ENCODE results near the gene SLC9A9. TPM values are rescaled to one million over a fixed set of nuclear protein-coding genes. Genes with fewer than 3 reads are reported as not detected.

Gene SLC9A9
- total RNA-seq, 1 experiment from 2014 or later = 2.2 TPM

GRCh38 chr3:143295201-143296080, 552.8 kb downstream of the SLC9A9 start:
- H3K4me1 ChIP-seq (ENCODE audit: low read length) = peaks cover 98% of the 10 kb centered on the region
- no peaks in the 10 kb centered on the region for H3K9me3 ChIP-seq (ENCODE audit: low read length)
- H3K36me3 ChIP-seq (ENCODE audit: insufficient read depth, low read length) = no peaks in the 10 kb centered on the region
- peak overlapping the region; percentile 75 for H3K4me2 ChIP-seq (ENCODE audit: low read depth, low read length, poor library complexity, severe bottlenecking)
- H3K9ac ChIP-seq (ENCODE audit: low read length) = peak overlapping the region; percentile 52
- H2AFZ ChIP-seq (ENCODE audit: low read length) = no peak overlapping the region
- no peaks in the 10 kb centered on the region for H3K9me2 ChIP-seq (replicated peaks; ENCODE audit: insufficient read depth, low read length)
- no peaks in the 10 kb centered on the region for H3K79me2 ChIP-seq (ENCODE audit: low read length)
- no peaks in the 10 kb centered on the region for H3K27me3 ChIP-seq (ENCODE audit: low read length)
- H3K27ac ChIP-seq (ENCODE audit: low read length) = peak overlapping the region; percentile 98
- no peaks in the 10 kb centered on the region for H4K20me1 ChIP-seq (ENCODE audit: insufficient read depth, low read depth, low read length)
- H3K4me3 ChIP-seq (ENCODE audit: low read length) = peak overlapping the region; percentile 50; the same call in 1 of the 2 replicates
- DNase-seq = peak; percentile 79

GRCh38 chr3:143294188-143294587, 554.1 kb downstream of the SLC9A9 start:
- Histone ChIP-seq H3K4me2 (ENCODE audit: low read depth, low read length, poor library complexity, severe bottlenecking) (peak overlapping the region; percentile 75), H3K27ac (ENCODE audit: low read length) (peak overlapping the region; percentile 98), H3K9me3 (ENCODE audit: low read length) (no peaks in the 10 kb centered on the region), H2AFZ (ENCODE audit: low read length) (peak overlapping the region; percentile 57; the same call in 1 of the 2 replicates), H3K9ac (ENCODE audit: low read length) (peak overlapping the region; percentile 52), H3K79me2 (ENCODE audit: low read length) (no peaks in the 10 kb centered on the region), H3K36me3 (ENCODE audit: insufficient read depth, low read length) (no peaks in the 10 kb centered on the region), H3K4me1 (ENCODE audit: low read length) (peaks cover 85% of the 10 kb centered on the region), H3K27me3 (ENCODE audit: low read length) (no peaks in the 10 kb centered on the region), H4K20me1 (ENCODE audit: insufficient read depth, low read depth, low read length) (no peaks in the 10 kb centered on the region), H3K4me3 (ENCODE audit: low read length) (peak overlapping the region; percentile 50), H3K9me2 (replicated peaks; ENCODE audit: insufficient read depth, low read length) (no peaks in the 10 kb centered on the region)
- DNase-seq = peak; percentile 93

GRCh38 chr3:143291836-143292447, 556.3 kb downstream of the SLC9A9 start:
- Histone ChIP-seq H3K27me3 (ENCODE audit: low read length) (no peaks in the 10 kb centered on the region), H3K4me3 (ENCODE audit: low read length) (no peak overlapping the region), H4K20me1 (ENCODE audit: insufficient read depth, low read depth, low read length) (no peaks in the 10 kb centered on the region), H3K4me1 (ENCODE audit: low read length) (peaks cover 70% of the 10 kb centered on the region), H2AFZ (ENCODE audit: low read length) (no peak overlapping the region), H3K4me2 (ENCODE audit: low read depth, low read length, poor library complexity, severe bottlenecking) (peak overlapping the region; percentile 75), H3K79me2 (ENCODE audit: low read length) (no peaks in the 10 kb centered on the region), H3K9ac (ENCODE audit: low read length) (peak overlapping the region; percentile 7; the same call in 1 of the 2 replicates), H3K9me2 (replicated peaks; ENCODE audit: insufficient read depth, low read length) (no peaks in the 10 kb centered on the region), H3K9me3 (ENCODE audit: low read length) (no peaks in the 10 kb centered on the region), H3K36me3 (ENCODE audit: insufficient read depth, low read length) (no peaks in the 10 kb centered on the region), H3K27ac (ENCODE audit: low read length) (no peak overlapping the region)
- no peak for DNase-seq

- Histone ChIP-seq H3K27me3 (ENCODE audit: low read length) (no peaks in the 10 kb centered on the region), H3K4me2 (ENCODE audit: low read depth, low read length, poor library complexity, severe bottlenecking) (no peak overlapping the region), H4K20me1 (ENCODE audit: insufficient read depth, low read depth, low read length) (no peaks in the 10 kb centered on the region), H2AFZ (ENCODE audit: low read length) (no peak overlapping the region), H3K79me2 (ENCODE audit: low read length) (no peaks in the 10 kb centered on the region), H3K4me1 (ENCODE audit: low read length) (peaks cover 50% of the 10 kb centered on the region), H3K9ac (ENCODE audit: low read length) (no peak overlapping the region), H3K36me3 (ENCODE audit: insufficient read depth, low read length) (no peaks in the 10 kb centered on the region), H3K4me3 (ENCODE audit: low read length) (no peak overlapping the region), H3K9me2 (replicated peaks; ENCODE audit: insufficient read depth, low read length) (no peaks in the 10 kb centered on the region), H3K27ac (ENCODE audit: low read length) (no peak overlapping the region), H3K9me3 (ENCODE audit: low read length) (no peaks in the 10 kb centered on the region)
- DNase-seq = no peak
These were observed 559.3 kb downstream of the SLC9A9 start for GRCh38 chr3:143288944-143289343.

- Histone ChIP-seq H3K79me2 (ENCODE audit: low read length) (no peaks in the 10 kb centered on the region), H3K9me3 (ENCODE audit: low read length) (no peaks in the 10 kb centered on the region), H3K27me3 (ENCODE audit: low read length) (no peaks in the 10 kb centered on the region), H3K9ac (ENCODE audit: low read length) (no peak overlapping the region), H3K4me1 (ENCODE audit: low read length) (peaks cover 34% of the 10 kb centered on the region), H4K20me1 (ENCODE audit: insufficient read depth, low read depth, low read length) (no peaks in the 10 kb centered on the region), H3K36me3 (ENCODE audit: insufficient read depth, low read length) (no peaks in the 10 kb centered on the region), H2AFZ (ENCODE audit: low read length) (no peak overlapping the region), H3K4me3 (ENCODE audit: low read length) (no peak overlapping the region), H3K9me2 (replicated peaks; ENCODE audit: insufficient read depth, low read length) (no peaks in the 10 kb centered on the region), H3K4me2 (ENCODE audit: low read depth, low read length, poor library complexity, severe bottlenecking) (no peak overlapping the region), H3K27ac (ENCODE audit: low read length) (no peak overlapping the region)
- DNase-seq = no peak
These were observed 560.9 kb downstream of the SLC9A9 start for GRCh38 chr3:143287403-143287802.

GRCh38 chr3:143286392-143287010, 561.8 kb downstream of the SLC9A9 start:
- Histone ChIP-seq H3K27me3 (ENCODE audit: low read length) (no peaks in the 10 kb centered on the region), H3K4me3 (ENCODE audit: low read length) (no peak overlapping the region), H2AFZ (ENCODE audit: low read length) (no peak overlapping the region), H4K20me1 (ENCODE audit: insufficient read depth, low read depth, low read length) (no peaks in the 10 kb centered on the region), H3K79me2 (ENCODE audit: low read length) (no peaks in the 10 kb centered on the region), H3K4me2 (ENCODE audit: low read depth, low read length, poor library complexity, severe bottlenecking) (no peak overlapping the region), H3K36me3 (ENCODE audit: insufficient read depth, low read length) (no peaks in the 10 kb centered on the region), H3K9me2 (replicated peaks; ENCODE audit: insufficient read depth, low read length) (no peaks in the 10 kb centered on the region), H3K4me1 (ENCODE audit: low read length) (peaks cover 25% of the 10 kb centered on the region), H3K9ac (ENCODE audit: low read length) (no peak overlapping the region), H3K9me3 (ENCODE audit: low read length) (no peaks in the 10 kb centered on the region), H3K27ac (ENCODE audit: low read length) (no peak overlapping the region)
- no peak for DNase-seq

GRCh38 chr3:143283432-143284128, 564.7 kb downstream of the SLC9A9 start:
- no peak overlapping the region for H3K9ac ChIP-seq (ENCODE audit: low read length)
- no peaks in the 10 kb centered on the region for H3K79me2 ChIP-seq (ENCODE audit: low read length)
- H4K20me1 ChIP-seq (ENCODE audit: insufficient read depth, low read depth, low read length) = no peaks in the 10 kb centered on the region
- no peak overlapping the region for H3K4me2 ChIP-seq (ENCODE audit: low read depth, low read length, poor library complexity, severe bottlenecking)
- no peak overlapping the region for H3K27ac ChIP-seq (ENCODE audit: low read length)
- H3K9me3 ChIP-seq (ENCODE audit: low read length) = no peaks in the 10 kb centered on the region
- no peak overlapping the region for H2AFZ ChIP-seq (ENCODE audit: low read length)
- H3K9me2 ChIP-seq (replicated peaks; ENCODE audit: insufficient read depth, low read length) = no peaks in the 10 kb centered on the region
- no peaks in the 10 kb centered on the region for H3K27me3 ChIP-seq (ENCODE audit: low read length)
- H3K4me1 ChIP-seq (ENCODE audit: low read length) = peaks cover 17% of the 10 kb centered on the region
- H3K4me3 ChIP-seq (ENCODE audit: low read length) = no peak overlapping the region
- DNase-seq = no peak
- H3K36me3 ChIP-seq (ENCODE audit: insufficient read depth, low read length) = no peaks in the 10 kb centered on the region
